Measurements from ENCODE around the gene RACGAP1. TPM values are rescaled to one million over a fixed set of nuclear protein-coding genes. Genes with fewer than 3 reads are reported as not detected.
A peak's percentile ranks its signal among the peaks of the same experiment; 100 is the strongest.

Gene RACGAP1
- total RNA-seq, 1 donor from 2014 or later, result 10.8 TPM

DNA sequence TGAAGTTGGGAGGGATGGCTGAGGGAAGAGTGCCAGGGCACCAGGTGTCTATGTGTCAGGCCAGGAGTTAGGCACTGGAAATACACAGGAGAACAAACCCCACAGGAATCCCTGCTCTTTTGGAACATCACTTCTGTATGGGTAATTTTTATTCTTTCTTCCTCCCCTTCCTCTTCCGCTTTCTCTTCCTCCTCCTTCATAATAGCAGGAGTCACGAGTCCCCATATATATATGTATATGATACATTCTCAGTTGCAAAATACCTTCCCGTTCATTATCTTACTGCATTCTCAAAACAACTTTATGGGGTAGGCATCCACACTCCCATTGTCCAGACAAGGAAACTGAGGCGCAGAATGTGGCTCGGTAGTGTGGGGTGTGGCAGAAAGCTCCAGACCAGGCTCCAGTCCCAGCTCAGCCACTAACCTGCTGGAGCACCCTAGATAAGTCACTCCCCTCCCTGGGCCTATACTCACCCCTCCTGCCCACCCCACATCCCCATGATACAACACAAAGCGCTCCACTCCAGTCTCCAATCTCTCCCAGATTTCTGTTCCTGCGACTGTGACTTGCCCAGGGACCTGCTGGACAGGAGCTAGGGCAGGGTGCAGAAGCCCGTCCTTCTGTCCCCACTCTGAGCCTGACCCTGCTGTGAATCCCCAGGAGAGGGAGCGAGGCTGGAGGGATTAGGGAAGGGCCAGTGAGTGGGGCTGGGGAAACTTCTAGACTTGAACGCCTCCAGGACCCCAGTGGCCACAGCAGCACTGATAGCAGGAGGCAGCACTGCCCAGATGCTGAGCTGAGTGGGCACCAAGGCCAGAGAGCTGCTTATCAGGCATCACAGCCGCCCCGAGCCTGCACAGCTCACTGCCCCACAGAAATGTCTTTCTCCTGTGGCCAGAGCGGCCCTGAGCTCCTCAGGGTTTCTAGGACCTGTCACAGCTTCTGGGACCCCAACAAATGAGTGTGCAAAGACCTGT lies 76.1 kb downstream of the RACGAP1 start:
- no peaks in the 10 kb centered on the region for H3K9me3 ChIP-seq
- TF ChIP-seq, protein P1, sequence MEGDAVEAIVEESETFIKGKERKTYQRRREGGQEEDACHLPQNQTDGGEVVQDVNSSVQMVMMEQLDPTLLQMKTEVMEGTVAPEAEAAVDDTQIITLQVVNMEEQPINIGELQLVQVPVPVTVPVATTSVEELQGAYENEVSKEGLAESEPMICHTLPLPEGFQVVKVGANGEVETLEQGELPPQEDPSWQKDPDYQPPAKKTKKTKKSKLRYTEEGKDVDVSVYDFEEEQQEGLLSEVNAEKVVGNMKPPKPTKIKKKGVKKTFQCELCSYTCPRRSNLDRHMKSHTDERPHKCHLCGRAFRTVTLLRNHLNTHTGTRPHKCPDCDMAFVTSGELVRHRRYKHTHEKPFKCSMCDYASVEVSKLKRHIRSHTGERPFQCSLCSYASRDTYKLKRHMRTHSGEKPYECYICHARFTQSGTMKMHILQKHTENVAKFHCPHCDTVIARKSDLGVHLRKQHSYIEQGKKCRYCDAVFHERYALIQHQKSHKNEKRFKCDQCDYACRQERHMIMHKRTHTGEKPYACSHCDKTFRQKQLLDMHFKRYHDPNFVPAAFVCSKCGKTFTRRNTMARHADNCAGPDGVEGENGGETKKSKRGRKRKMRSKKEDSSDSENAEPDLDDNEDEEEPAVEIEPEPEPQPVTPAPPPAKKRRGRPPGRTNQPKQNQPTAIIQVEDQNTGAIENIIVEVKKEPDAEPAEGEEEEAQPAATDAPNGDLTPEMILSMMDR (IDR thresholded peaks at IDR 0.05), result no peak
- H3K4me3 ChIP-seq, result no peak overlapping the region
- ATAC-seq (no peak), DNase-seq (peak; percentile 41)
- intact Hi-C loops (cut with DNase I), result no loop called here
- no peaks in the 10 kb centered on the region for H3K36me3 ChIP-seq
- peaks cover 21% of the 10 kb centered on the region for H3K4me1 ChIP-seq
- peaks cover 5% of the 10 kb centered on the region for H3K27me3 ChIP-seq
- no peak overlapping the region for H3K27ac ChIP-seq

DNA sequence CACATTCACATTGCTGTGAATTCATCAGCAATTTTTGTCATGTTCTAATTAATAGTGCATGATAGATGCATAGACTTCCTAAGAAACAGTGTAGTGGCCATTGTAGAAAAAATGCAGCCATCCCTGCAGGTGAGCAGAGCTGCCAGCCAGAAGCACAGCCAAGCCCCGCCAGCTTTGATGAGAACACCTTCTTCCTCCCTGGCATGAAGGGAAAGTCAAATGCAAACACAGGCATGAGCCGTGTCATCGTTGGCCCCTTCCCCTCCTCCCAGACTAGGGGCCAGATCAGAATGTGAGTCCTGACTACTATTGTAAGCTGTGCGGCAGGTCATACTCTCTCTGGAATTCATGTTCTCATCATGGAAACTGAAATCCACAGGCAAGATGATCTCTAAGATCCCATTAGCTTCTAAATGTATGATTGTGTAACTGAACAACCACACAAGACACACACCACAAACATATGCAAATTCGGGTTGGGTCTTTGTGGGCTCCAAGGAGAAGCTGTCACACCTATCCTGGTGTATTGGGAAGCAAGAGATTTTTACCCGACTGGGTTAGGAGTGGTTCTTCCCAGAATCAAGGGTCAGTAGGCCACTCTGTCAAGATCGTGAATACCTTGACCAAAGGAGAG lies 77.6 kb downstream of the RACGAP1 start:
- H3K4me1 ChIP-seq, result peaks cover 18% of the 10 kb centered on the region
- no peaks in the 10 kb centered on the region for H3K36me3 ChIP-seq
- H3K27me3 ChIP-seq, result no peaks in the 10 kb centered on the region
- H3K27ac ChIP-seq, result no peak overlapping the region
- intact Hi-C loops (cut with DNase I), result no loop called here
- ATAC-seq, result no peak
- TF ChIP-seq, protein P1 (IDR thresholded peaks at IDR 0.05), result no peak
- DNase-seq, result no peak
- H3K9me3 ChIP-seq, result no peaks in the 10 kb centered on the region
- no peak overlapping the region for H3K4me3 ChIP-seq

DNA sequence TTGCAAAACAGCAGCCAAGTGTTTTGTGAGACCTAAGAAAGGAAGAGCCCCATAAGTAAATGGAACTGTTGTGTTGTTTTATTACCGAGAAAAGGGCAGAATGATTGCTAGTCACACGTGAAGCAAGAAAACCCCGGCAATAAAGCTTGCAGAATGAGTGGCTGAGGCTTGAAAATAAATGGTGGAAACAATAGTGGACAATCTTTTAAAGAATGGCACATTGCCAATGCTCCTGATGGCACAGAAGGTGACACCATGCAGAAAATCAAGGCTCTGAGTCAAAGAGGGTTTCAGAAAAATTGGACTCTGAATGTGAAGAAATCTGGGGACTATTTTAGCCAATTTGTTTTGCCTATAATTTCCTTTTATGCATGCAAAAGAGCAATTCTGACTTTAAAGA lies 78.8 kb downstream of the RACGAP1 start:
- H3K9me3 ChIP-seq, result no peaks in the 10 kb centered on the region
- no peaks in the 10 kb centered on the region for H3K27me3 ChIP-seq
- H3K4me1 ChIP-seq, result peaks cover 11% of the 10 kb centered on the region
- intact Hi-C loops (cut with DNase I), result no loop called here
- DNase-seq, result no peak
- H3K4me3 ChIP-seq, result no peak overlapping the region
- TF ChIP-seq, protein P1 (IDR thresholded peaks at IDR 0.05), result no peak
- H3K27ac ChIP-seq, result no peak overlapping the region
- no peaks in the 10 kb centered on the region for H3K36me3 ChIP-seq
- no peak for ATAC-seq

DNA sequence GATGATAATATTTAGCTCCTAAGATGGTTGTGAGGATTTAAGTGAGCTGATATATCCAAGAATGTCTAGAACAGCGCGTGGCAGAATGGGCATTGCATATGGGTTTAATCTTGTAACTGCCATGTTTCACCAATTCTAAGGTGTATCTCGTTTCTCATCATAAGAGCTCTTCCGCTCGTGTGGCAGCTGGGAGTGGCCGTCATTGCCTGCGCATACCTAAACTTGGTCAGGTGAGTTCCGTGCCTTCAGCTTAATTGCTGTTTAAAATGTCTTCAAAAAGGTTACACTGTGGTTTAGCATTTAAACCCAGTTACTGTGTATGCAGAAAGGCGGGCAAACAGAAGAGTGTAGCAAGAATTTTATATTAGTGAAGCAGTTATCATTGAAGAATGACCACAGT lies 79.2 kb downstream of the RACGAP1 start:
- Histone ChIP-seq H3K36me3 (no peaks in the 10 kb centered on the region), H3K27me3 (no peaks in the 10 kb centered on the region), H3K27ac (no peak overlapping the region), H3K4me1 (peaks cover 11% of the 10 kb centered on the region), H3K4me3 (no peak overlapping the region), H3K9me3 (no peaks in the 10 kb centered on the region)
- ATAC-seq (no peak), DNase-seq (peak; percentile 60)
- TF ChIP-seq, protein P1 (IDR thresholded peaks at IDR 0.05), result no peak
- intact Hi-C loops (cut with DNase I), result no loop called here

DNA sequence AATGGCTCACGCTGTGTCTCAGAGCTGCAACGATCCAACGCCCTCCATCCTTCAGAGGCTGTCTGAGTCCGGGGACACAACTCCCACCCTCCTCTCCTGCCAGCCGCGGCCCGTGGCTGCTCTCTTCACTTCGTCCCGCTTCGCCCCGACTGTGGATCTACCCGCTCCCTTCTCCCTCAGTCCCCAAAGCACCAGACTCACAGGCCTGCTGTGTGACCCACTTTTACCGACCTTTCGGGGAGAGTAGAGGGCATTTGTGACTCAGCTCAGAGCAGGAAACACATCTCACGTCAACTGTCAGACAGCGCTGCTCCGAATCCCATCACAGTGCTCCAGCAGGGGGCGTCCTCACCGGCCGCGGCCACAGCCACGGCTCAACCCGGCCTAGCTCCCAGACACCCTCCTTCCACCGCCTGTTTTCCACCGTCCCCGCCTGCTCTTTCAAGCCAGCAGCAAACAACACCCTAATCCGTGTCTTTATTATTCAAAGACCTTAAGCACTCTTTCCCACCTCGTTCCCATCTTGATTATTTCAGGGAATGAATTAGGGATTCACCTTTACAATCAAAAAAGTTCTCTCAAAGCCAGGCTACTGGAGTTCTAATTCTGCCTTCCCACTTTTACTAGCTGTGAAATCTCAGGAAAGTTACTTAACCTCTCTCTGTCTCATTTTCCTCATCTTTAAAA lies 79.8 kb downstream of the RACGAP1 start:
- Histone ChIP-seq H3K4me1 (peaks cover 11% of the 10 kb centered on the region), H3K27me3 (no peaks in the 10 kb centered on the region), H3K9me3 (no peaks in the 10 kb centered on the region), H3K4me3 (peak overlapping the region; percentile 28), H3K27ac (no peak overlapping the region), H3K36me3 (no peaks in the 10 kb centered on the region)
- DNase-seq (peak; percentile 90), ATAC-seq (peak; percentile 94)
- intact Hi-C loops (cut with DNase I), result no loop called here
- TF ChIP-seq, protein P1 (IDR thresholded peaks at IDR 0.05), result peak; percentile 89

All from upper lobe of right lung (tissue), 1 donor.